Measurements from ENCODE around the gene AATF.

DNA sequence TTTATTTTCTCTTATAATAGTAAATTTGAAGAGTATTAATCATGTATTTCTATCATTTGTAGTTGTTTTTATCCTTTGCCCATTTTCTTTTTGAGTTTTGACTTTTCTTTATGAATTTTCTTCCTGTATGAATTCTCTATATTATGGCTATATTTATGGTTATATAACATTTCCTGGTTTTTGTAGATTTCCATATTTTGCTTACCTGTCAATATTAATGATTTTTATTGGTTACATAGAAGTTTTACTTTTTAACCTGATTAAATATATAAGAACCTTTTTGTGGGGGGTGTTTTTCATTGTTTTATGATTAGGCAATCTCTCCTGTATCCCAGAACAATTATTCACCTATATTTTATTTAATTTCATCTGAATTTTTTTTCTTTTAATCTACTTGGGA lies 93.2 kb downstream of the AATF start:
- TF ChIP-seq POLR2AphosphoS5 (IDR thresholded peaks at IDR 0.05; ENCODE audit: insufficient read depth in 1 of 2, low read depth in 1 of 2) (no peak), POLR2A (IDR thresholded peaks at IDR 0.05) (no peak)
- TF ChIP-seq, protein P1, sequence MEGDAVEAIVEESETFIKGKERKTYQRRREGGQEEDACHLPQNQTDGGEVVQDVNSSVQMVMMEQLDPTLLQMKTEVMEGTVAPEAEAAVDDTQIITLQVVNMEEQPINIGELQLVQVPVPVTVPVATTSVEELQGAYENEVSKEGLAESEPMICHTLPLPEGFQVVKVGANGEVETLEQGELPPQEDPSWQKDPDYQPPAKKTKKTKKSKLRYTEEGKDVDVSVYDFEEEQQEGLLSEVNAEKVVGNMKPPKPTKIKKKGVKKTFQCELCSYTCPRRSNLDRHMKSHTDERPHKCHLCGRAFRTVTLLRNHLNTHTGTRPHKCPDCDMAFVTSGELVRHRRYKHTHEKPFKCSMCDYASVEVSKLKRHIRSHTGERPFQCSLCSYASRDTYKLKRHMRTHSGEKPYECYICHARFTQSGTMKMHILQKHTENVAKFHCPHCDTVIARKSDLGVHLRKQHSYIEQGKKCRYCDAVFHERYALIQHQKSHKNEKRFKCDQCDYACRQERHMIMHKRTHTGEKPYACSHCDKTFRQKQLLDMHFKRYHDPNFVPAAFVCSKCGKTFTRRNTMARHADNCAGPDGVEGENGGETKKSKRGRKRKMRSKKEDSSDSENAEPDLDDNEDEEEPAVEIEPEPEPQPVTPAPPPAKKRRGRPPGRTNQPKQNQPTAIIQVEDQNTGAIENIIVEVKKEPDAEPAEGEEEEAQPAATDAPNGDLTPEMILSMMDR (IDR thresholded peaks at IDR 0.05): no peak
